ENCODE measurements around the gene ANKFY1. TPM values are rescaled to one million over a fixed set of nuclear protein-coding genes. Genes with fewer than 3 reads are reported as not detected.
A peak's percentile ranks its signal among the peaks of the same experiment; 100 is the strongest.

Gene ANKFY1
- total RNA-seq, 4 donors from 2014 or later = 30.7 to 35.7 (median 32.7) TPM

GRCh38 chr17:4188076-4188475 is 75.7 kb downstream of the ANKFY1 start:
- DNase-seq (ENCODE audit: low spot score in 2 of 2) = no peak
- WGBS, 2 donors = 96 to 98% methylated on average over 9 of the region's 9 CpGs
- H3K4me3 ChIP-seq (ENCODE audit: low read depth, poor library complexity, severe bottlenecking) = no peak overlapping the region
- intact Hi-C loops (cut with DNase I; ENCODE audit: low total_unique reads) = no loop called here
- TF ChIP-seq POLR2A (IDR thresholded peaks at IDR 0.05) (no peak), CTCF (IDR thresholded peaks at IDR 0.05) (no peak)

- intact Hi-C loops (cut with DNase I; ENCODE audit: low total_unique reads) = no loop called here
- 48 to 60% methylated on average over 6 of the region's 6 CpGs for WGBS, 2 donors
- TF ChIP-seq POLR2A (IDR thresholded peaks at IDR 0.05) (no peak), CTCF (IDR thresholded peaks at IDR 0.05) (no peak)
- H3K4me3 ChIP-seq (ENCODE audit: low read depth, poor library complexity, severe bottlenecking) = no peak overlapping the region
- peak in 1 of 2 donors; percentile 73 for DNase-seq (ENCODE audit: low spot score in 2 of 2)
These were observed 76.7 kb downstream of the ANKFY1 start for GRCh38 chr17:4187076-4187475.

GRCh38 chr17:4186357-4186881 is 77.4 kb downstream of the ANKFY1 start:
- DNase-seq (ENCODE audit: low spot score in 2 of 2) = no peak
- TF ChIP-seq CTCF (IDR thresholded peaks at IDR 0.05) (no peak), POLR2A (IDR thresholded peaks at IDR 0.05) (no peak)
- H3K4me3 ChIP-seq (ENCODE audit: low read depth, poor library complexity, severe bottlenecking) = no peak overlapping the region
- 44 to 45% methylated on average over 8 of the region's 8 CpGs for WGBS, 2 donors
- intact Hi-C loops (cut with DNase I; ENCODE audit: low total_unique reads) = no loop called here

GRCh38 chr17:4185656-4186055 is 78.1 kb downstream of the ANKFY1 start:
- TF ChIP-seq CTCF (IDR thresholded peaks at IDR 0.05) (no peak), POLR2A (IDR thresholded peaks at IDR 0.05) (no peak)
- no peak for DNase-seq (ENCODE audit: low spot score in 2 of 2)
- intact Hi-C loops (cut with DNase I; ENCODE audit: low total_unique reads) = no loop called here
- WGBS, 2 donors = 88 to 94% methylated on average over 15 of the region's 15 CpGs
- no peak overlapping the region for H3K4me3 ChIP-seq (ENCODE audit: low read depth, poor library complexity, severe bottlenecking)

GRCh38 chr17:4184811-4185210 is 79.0 kb downstream of the ANKFY1 start:
- intact Hi-C loops (cut with DNase I; ENCODE audit: low total_unique reads) = no loop called here
- DNase-seq (ENCODE audit: low spot score in 2 of 2) = no peak
- WGBS, 2 donors = 89 to 92% methylated on average over 18 of the region's 18 CpGs
- TF ChIP-seq POLR2A (IDR thresholded peaks at IDR 0.05) = no peak
- no peak for TF ChIP-seq CTCF (IDR thresholded peaks at IDR 0.05)
- H3K4me3 ChIP-seq (ENCODE audit: low read depth, poor library complexity, severe bottlenecking) = no peak overlapping the region

- no peak overlapping the region for H3K4me3 ChIP-seq (ENCODE audit: low read depth, poor library complexity, severe bottlenecking)
- WGBS, 2 donors = 47 to 66% methylated on average over 7 to 8 of the region's 8 CpGs
- DNase-seq (ENCODE audit: low spot score in 2 of 2) = no peak
- no peak for TF ChIP-seq CTCF (IDR thresholded peaks at IDR 0.05)
- TF ChIP-seq POLR2A (IDR thresholded peaks at IDR 0.05) = no peak
- intact Hi-C loops (cut with DNase I; ENCODE audit: low total_unique reads) = no loop called here
These were observed 81.7 kb downstream of the ANKFY1 start for GRCh38 chr17:4182043-4182442.
